Stimulated activated CD4-positive, alpha-beta T cell treated with anti-CD3 and anti-CD28 coated beads, Interleukin-1b, Interleukin-23, amount 100 ng/mL, for 1 hour (primary cell): ENCODE data around the gene CHRNB4.
"Not testable (repeated sequence)": the region's sequence is repeated elsewhere in the genome, so short reads cannot be mapped to it uniquely, and the experiment has no call there.

Experiments used
- DNase-seq, 2 donors: peaks; one replicate each; pipeline ENCODE4 v3.0.0-alpha.2; 2020; ENCODE audit warnings: low read depth in 2 of 2

CHRNB4 gene

DNA sequence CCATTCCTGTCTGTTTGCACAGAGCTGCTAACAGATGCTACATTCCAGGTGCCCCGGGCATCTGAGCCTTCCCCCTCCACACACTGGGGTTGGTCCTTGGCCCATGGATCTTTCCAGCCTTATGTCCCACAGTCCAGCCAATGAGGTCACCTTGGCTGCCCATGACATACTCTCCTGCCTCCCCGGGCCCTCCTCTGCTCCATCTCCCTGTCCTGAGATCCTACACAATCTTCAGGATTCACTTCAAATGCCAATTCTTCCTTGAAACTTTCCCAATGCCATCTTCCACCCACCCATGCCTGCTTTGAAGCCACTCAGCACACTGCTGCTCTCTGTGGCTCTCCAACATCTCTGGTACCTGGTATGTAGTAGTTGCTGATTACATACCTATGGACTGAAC, 24.5 kb downstream of the CHRNB4 start:
- DNase-seq, result no peak

DNA sequence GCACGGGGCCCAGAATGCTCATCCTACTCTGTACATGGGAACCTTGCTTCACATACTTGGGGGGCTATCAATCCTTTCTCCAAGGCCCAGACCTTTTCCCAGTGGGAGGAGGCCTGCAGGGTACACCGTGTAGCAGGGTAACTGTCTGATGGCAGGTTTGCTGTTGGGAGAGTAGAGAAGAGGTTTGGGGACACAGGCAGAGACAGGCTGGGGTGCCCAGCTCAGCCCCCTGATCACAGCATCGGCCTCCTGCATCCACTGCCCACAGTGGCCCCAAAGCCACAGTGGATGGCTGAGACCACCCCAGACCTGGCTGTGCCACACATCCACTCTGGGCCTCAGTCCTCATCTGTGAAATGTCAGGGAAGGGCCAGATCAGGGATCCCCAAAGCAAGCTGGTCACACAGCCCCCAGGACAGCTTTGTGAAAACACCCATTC, 25.8 kb downstream of the CHRNB4 start:
- DNase-seq, result no peak

DNA sequence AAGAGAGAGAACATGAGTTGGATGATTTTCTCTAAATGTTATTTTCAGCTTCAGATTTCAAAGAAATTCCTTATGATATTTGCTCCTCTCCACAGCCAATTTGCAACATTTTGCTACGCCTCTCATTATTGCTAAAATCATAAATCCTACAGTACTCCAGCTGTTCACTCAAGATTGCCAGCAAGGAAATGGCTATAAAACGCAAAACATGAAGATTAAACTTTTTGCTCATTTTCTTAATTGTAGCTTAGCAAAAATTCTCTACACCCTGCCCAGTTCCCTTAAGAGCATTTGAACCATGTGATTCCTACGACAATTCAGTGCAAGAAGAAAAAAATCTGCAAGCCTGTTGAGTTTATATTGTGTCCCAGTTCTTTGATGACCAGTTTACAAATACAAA, 27.0 kb downstream of the CHRNB4 start:
- no peak for DNase-seq

DNA sequence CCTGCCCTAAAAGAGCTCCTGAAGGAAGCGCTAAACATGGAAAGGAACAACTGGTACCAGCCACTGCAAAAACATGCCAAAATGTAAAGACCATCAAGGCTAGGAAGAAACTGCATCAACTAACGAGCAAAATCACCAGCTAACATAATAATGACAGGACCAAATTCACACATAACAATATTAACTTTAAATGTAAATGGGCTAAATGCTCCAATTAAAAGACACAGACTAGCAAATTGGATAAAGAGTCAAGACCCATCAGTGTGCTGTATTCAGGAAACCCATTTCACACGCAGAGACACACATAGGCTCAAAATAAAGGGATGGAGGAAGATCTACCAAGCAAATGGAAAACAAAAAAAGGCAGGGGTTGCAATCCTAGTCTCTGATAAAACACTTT, 31.5 kb downstream of the CHRNB4 start:
- DNase-seq, result not testable (repeated sequence)

DNA sequence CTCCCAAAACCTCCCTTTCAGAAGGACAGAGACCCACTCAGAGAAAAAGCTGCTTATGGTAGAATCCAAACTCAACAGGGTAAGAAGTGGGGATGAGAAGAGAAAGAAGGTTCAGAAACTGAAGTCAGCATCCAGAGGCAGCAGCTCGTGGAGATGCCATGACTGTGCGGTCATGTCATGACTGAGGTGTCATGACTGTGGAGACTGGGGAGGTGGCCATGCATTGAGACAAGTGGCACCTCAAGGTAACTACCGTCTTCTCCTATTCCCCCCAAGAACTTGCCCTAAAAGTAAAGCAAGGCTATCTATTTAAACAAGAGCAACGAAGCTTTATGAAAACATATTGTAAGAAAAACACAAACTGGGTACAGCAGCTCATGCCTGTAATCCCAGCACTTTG, 35.3 kb downstream of the CHRNB4 start:
- no peak for DNase-seq

DNA sequence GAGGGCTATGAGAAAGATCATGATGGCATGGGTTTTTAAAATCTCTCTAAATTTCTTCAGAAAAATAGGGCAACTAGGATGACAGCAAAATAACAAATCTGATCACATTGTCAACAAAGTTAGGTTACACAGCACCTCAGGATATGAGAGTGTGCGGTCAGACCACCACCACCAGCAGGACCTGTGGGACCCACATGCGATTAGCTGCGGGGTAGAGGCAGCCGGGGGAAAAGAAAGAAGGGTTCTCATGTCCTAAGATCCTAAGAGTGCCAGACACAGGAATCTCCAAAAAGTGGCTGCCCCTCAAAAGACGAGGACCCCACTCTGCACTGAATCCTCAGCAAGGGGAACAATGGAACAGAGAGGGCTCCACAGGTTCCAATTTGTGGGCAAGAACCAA, 35.8 kb downstream of the CHRNB4 start:
- no peak for DNase-seq

DNA sequence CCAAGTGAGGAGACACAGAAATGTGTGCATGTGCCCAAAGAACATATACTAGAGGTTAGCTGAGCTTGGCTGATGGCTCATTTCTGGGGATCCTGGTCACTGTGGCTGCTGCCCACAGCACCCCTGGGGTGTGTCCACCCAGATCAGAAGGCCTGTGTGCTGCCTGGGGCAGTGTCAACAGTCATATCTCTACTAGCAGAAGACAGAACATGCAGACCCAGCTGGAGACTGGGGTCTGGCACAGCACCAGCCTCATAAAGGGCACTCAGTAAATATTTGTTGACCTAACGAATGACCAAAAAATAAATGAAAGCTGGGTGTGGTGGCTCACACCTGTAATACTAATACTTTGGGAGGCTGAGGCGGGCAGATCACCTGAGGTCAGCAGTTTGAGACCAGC, 36.6 kb downstream of the CHRNB4 start:
- DNase-seq, result no peak

DNA sequence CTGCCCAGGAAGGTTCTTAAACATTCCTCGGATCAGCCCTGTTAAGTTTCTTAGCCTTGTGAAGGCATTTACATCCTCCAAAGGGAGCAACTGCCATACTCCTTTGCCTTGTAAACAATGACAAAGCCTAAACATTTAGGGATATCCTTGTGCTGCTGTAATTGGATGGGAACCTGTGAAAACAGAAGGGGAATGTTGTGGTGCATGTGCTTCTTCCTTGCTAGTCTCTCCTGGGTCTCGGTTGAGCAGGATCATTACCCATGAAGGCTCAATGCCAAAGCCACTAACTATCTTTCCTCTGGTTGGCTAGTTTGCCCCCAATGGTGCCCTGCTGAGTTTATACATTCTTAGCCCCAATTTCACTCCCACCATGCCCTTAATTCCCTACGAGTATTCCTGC, 37.5 kb downstream of the CHRNB4 start:
- DNase-seq, result no peak

DNA sequence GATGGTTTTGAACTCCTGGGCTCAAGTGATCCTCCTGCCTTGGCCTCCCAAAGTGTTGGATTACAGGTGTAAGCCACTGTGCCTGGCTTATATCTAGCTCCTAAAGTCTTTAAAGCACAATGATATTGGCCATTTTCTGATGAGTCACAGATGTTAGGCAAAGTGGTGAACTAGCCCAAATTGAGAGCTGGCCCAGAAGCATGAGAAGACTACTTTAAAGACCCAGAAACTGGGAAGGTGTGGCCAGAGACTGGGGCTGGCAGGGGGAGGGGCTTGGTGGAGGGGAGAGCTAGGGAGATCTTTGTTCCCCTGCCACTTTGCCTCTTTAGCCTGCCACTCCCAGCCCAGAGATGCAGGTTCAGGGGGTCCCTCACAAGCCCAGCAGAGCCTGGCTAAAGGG, 41.8 kb downstream of the CHRNB4 start:
- no peak for DNase-seq

DNA sequence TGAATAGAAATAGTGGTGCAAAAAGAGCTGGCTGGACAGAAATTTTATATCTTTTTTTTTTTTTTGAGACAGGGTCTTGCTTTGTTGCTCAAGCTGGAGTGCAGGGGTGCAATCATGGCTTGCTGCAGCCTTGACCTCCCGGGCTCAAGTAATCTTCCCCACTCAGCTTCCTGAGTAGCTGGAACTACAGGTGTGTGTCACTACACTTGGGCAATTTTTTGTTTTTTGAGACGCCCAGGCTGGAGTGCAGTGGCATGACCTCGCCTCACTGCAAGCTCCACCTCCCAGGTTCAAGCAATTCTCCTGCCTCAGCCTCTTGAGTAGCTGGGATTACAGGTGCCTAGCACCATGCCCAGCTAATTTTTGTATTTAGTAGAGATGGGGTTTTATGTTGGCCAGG, 42.7 kb downstream of the CHRNB4 start:
- DNase-seq, result no peak

DNA sequence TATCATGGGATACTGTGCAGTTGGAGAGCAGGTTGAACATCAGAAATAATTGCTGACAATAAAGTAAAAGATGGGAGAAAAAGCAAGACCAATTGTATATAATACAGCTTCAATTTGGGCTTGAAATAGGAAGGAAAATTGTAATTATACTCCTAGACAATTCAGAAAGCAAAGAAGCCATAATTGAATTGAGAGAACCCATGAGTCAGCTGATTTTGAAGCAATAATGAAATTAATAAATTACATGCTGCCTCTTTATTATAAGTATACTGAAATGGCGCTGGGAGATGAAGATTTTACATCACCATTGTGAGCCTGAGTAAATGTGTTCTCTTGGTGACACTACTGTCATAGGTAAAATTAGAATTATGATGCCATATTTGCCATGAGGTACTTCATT, 43.4 kb downstream of the CHRNB4 start:
- DNase-seq, result no peak

DNA sequence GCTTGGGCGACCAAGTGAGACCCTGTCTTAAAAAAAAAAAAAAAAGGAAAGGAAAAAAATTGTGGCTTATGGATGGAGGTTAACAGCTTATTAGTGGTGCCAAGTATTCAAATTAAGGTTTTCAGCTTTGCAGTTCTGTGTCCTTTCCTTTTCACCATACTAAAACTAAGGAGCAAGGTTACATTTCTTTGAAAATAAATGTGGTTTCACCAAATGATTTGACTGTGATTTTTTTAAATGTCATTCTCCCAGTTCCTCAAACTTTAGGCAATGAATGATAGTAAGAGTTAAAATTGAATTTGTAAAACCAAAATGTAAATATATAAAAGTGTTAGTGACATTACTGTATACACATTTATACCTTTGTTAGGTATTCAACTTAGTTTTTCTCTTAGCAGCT, 66.1 kb downstream of the CHRNB4 start:
- DNase-seq, result no peak
